Jurkat, Clone E6-1 (cell line): ENCODE results near the gene XCL2. TPM values are rescaled to one million over a fixed set of nuclear protein-coding genes. Genes with fewer than 3 reads are reported as not detected.
"Not testable (repeated sequence)": the region's sequence is repeated elsewhere in the genome, so short reads cannot be mapped to it uniquely, and the experiment has no call there.

Source experiments
- DNase-seq: peaks from one replicate; pipeline ENCODE4 v3.0.0-alpha.2; 2011; ENCODE audit warnings: low read depth, low spot score
- H3K4me3 ChIP-seq: 2 replicates; pipeline ENCODE4 v1.5.1; 2011; ENCODE audit warnings: mild to moderate bottlenecking, low read length, control low read depth, moderate library complexity
- polyA plus RNA-seq: library from polyadenylated mRNA; unstranded; fragments of >200 nt; gene quantifications from one replicate; pipeline ENCODE4 v1.2.1, GENCODE V29; 2012; ENCODE audit warnings: missing spikeins; ENCODE audit not compliant: insufficient read length, insufficient read depth

The XCL2 gene
- polyA plus RNA-seq: not detected

- not testable (repeated sequence) for H3K4me3 ChIP-seq, DNase-seq
These were observed at the start of gene XCL2 for GRCh38 chr1:168543840-168544498. XCL2 (minus strand) TSS chr1:168543997; CDS start chr1:168543964, 33 bp downstream.

GRCh38 chr1:168591641-168592250, 47.9 kb upstream of the XCL2 start:
- H3K4me3 ChIP-seq: no peak overlapping the region
- DNase-seq: no peak

GRCh38 chr1:168591066-168591465, 47.3 kb upstream of the XCL2 start:
- no peak overlapping the region for H3K4me3 ChIP-seq
- no peak for DNase-seq

- no peak for DNase-seq
- H3K4me3 ChIP-seq: no peak overlapping the region
These were observed 45.4 kb upstream of the XCL2 start for GRCh38 chr1:168589167-168589566.

GRCh38 chr1:168585937-168586336, 42.1 kb upstream of the XCL2 start:
- no peak overlapping the region for H3K4me3 ChIP-seq
- no peak for DNase-seq

- no peak overlapping the region for H3K4me3 ChIP-seq
- DNase-seq: no peak
These were observed 41.4 kb upstream of the XCL2 start for GRCh38 chr1:168585191-168585590.

- no peak overlapping the region for H3K4me3 ChIP-seq
- no peak for DNase-seq
These were observed 39.8 kb upstream of the XCL2 start for GRCh38 chr1:168583571-168583970.

GRCh38 chr1:168582688-168583336, 39.0 kb upstream of the XCL2 start:
- no peak overlapping the region for H3K4me3 ChIP-seq
- DNase-seq: no peak

GRCh38 chr1:168581817-168582572, 38.2 kb upstream of the XCL2 start:
- DNase-seq: no peak
- H3K4me3 ChIP-seq: no peak overlapping the region

- not testable (repeated sequence) for DNase-seq, H3K4me3 ChIP-seq
These were observed 37.2 kb upstream of the XCL2 start for GRCh38 chr1:168580991-168581390.

- DNase-seq, H3K4me3 ChIP-seq: not testable (repeated sequence)
These were observed 36.5 kb upstream of the XCL2 start for GRCh38 chr1:168580290-168580689.

- not testable (repeated sequence) for DNase-seq, H3K4me3 ChIP-seq
These were observed 34.9 kb upstream of the XCL2 start for GRCh38 chr1:168578531-168579185.

GRCh38 chr1:168576245-168576688, 32.5 kb upstream of the XCL2 start, which contains the start of gene XCL1:
XCL1 (plus strand) TSS chr1:168576605; CDS start chr1:168576638, 33 bp downstream.
- H3K4me3 ChIP-seq, DNase-seq: not testable (repeated sequence)

GRCh38 chr1:168574234-168574633, 30.4 kb upstream of the XCL2 start:
- peak; percentile 36 for DNase-seq
- not testable (repeated sequence) for H3K4me3 ChIP-seq

- DNase-seq: no peak
- no peak overlapping the region for H3K4me3 ChIP-seq
These were observed 28.8 kb upstream of the XCL2 start for GRCh38 chr1:168572633-168573032.

GRCh38 chr1:168570652-168571051, 26.9 kb upstream of the XCL2 start:
- no peak overlapping the region for H3K4me3 ChIP-seq

GRCh38 chr1:168568346-168568745, 24.5 kb upstream of the XCL2 start:
- no peak for DNase-seq
- H3K4me3 ChIP-seq: no peak overlapping the region

More at GRCh38 chr1:168570652-168571051, 26.9 kb upstream of the XCL2 start:
- no peak for DNase-seq

GRCh38 chr1:168567568-168567967, 23.8 kb upstream of the XCL2 start:
- no peak overlapping the region for H3K4me3 ChIP-seq
- no peak for DNase-seq

GRCh38 chr1:168567007-168567406, 23.2 kb upstream of the XCL2 start:
- DNase-seq: no peak
- no peak overlapping the region for H3K4me3 ChIP-seq
